ENCODE results near the gene PLEKHA4.

- TF ChIP-seq GATA3 (IDR thresholded peaks at IDR 0.05; ENCODE audit: low read depth, low read length) (no peak), GATA2 (IDR thresholded peaks at IDR 0.05; ENCODE audit: low read depth, low read length) (no peak)
Observed at GRCh38 chr19:48853483-48853882, 14.9 kb downstream of the PLEKHA4 start.
